Tibial nerve (tissue), 4 donors: ENCODE measurements around the gene NUP214.

Experiments
- CTCF ChIP-seq, 5 experiments: fragments of 200-600 bp in 3 of 5; fragments of 450-650 bp in 2 of 5; sonication (generic) in 3 of 5; IDR thresholded peaks; one replicate each; pipeline ENCODE4 v1.5.1; 2016 to 2019; ENCODE audit warnings: antibody characterized with exemption in 5 of 5, mild to moderate bottlenecking in 3 of 5, moderate library complexity in 2 of 5
- EP300 ChIP-seq, 2 donors: sonication (generic); formaldehyde crosslinking; IDR thresholded peaks; one replicate each; pipeline ENCODE4 v1.6.1; 2017; ENCODE audit warnings: antibody characterized with exemption in 2 of 2, mild to moderate bottlenecking in 1 of 2

GRCh38 chr9:131188976-131189375 is 63.6 kb downstream of the NUP214 start:
- no peak for TF ChIP-seq CTCF (IDR thresholded peaks at IDR 0.05)
- no peak for TF ChIP-seq EP300 (IDR thresholded peaks at IDR 0.05)
